Neural cell (in vitro differentiated cells): ENCODE results near the gene BAX. TPM values are rescaled to one million over a fixed set of nuclear protein-coding genes. Genes with fewer than 3 reads are reported as not detected.

Source experiments
- H2AFZ ChIP-seq: fragments of 200-600, 300-800 bp; sonication (generic), shearing (Covaris generic); 2 replicates; pipeline ENCODE4 v1.6.0; 2014; ENCODE audit warnings: low read depth, mild to moderate bottlenecking, antibody characterized with exemption, low read length, moderate library complexity
- H3F3A ChIP-seq: fragments of 200-600 bp; shearing (Covaris generic); 2 replicates; pipeline ENCODE4 v1.6.1; 2016; ENCODE audit warnings: mild to moderate bottlenecking, moderate library complexity, mixed read lengths, antibody characterized with exemption, low read length; ENCODE audit not compliant: insufficient read depth, poor library complexity, severe bottlenecking
- H3K27ac ChIP-seq: fragments of 200-600, 300-800 bp; sonication (generic), shearing (Covaris generic); 2 replicates; pipeline ENCODE4 v1.5.1; 2014; ENCODE audit warnings: mild to moderate bottlenecking, low read length, moderate library complexity
- H3K27me3 ChIP-seq: fragments of 300-800, 200-600 bp; sonication (generic), shearing (Covaris generic); 2 replicates; pipeline ENCODE4 v1.6.0; 2014; ENCODE audit warnings: mild to moderate bottlenecking, low read depth, low read length, moderate library complexity; ENCODE audit not compliant: insufficient read depth
- H3K36me3 ChIP-seq: fragments of 300-800, 200-600 bp; sonication (generic), shearing (Covaris generic); 2 replicates; pipeline ENCODE4 v1.5.1; 2014; ENCODE audit warnings: mild to moderate bottlenecking, antibody characterized with exemption, low read length, moderate library complexity; ENCODE audit not compliant: insufficient read depth
- H3K4me2 ChIP-seq: fragments of 300-800, 200-600 bp; sonication (generic), shearing (Covaris generic); 2 replicates; pipeline ENCODE4 v1.6.0; 2014; ENCODE audit warnings: mild to moderate bottlenecking, low read length
- H3K4me3 ChIP-seq: fragments of 300-800, 200-600 bp; sonication (generic), shearing (Covaris generic); 2 replicates; pipeline ENCODE4 v1.5.1; 2014; ENCODE audit warnings: mild to moderate bottlenecking, low read length, moderate library complexity
- H3K79me2 ChIP-seq: fragments of 200-600 bp; shearing (Covaris generic); replicated peaks from 2 replicates; pipeline ENCODE4 v1.6.0; 2014; ENCODE audit warnings: mild to moderate bottlenecking, low read length, moderate library complexity; ENCODE audit not compliant: insufficient read depth
- H3K9ac ChIP-seq: fragments of 300-800, 200-600 bp; sonication (generic), shearing (Covaris generic); 2 replicates; pipeline ENCODE4 v1.6.1; 2016; ENCODE audit warnings: mild to moderate bottlenecking, low read length, mixed read lengths
- H3K9me2 ChIP-seq: fragments of 200-600 bp; shearing (Covaris generic); 2 replicates; pipeline ENCODE4 v1.6.1; 2016; ENCODE audit warnings: mild to moderate bottlenecking, low read length, mixed read lengths; ENCODE audit not compliant: insufficient read depth
- H3K9me3 ChIP-seq: fragments of 200-600, 300-800 bp; sonication (generic), shearing (Covaris generic); 2 replicates; pipeline ENCODE4 v1.6.1; 2016; ENCODE audit warnings: mild to moderate bottlenecking, mixed run types, low read length, moderate library complexity, mixed read lengths
- H4K20me1 ChIP-seq: fragments of 200-600 bp; shearing (Covaris generic); 2 replicates; pipeline ENCODE4 v1.6.1; 2016; ENCODE audit warnings: mild to moderate bottlenecking, mixed run types; ENCODE audit not compliant: insufficient read depth
- CTCF ChIP-seq: fragments of 450-650 bp; IDR thresholded peaks from 2 replicates; pipeline ENCODE4 v1.5.1; 2014; ENCODE audit warnings: antibody characterized with exemption, mild to moderate bottlenecking, moderate library complexity; ENCODE audit not compliant: poor library complexity, severe bottlenecking
- EP300 ChIP-seq: fragments of 450-650 bp; conservative IDR thresholded peaks from 2 replicates; pipeline ENCODE4 v1.6.1; 2014; ENCODE audit warnings: antibody characterized with exemption, mild to moderate bottlenecking, moderate library complexity; ENCODE audit not compliant: poor library complexity, severe bottlenecking
- EZH2 ChIP-seq: fragments of 200-600, 300-800 bp; shearing (Covaris generic), sonication (generic); IDR thresholded peaks from 2 replicates; pipeline ENCODE4 v1.6.1; 2014; ENCODE audit warnings: antibody characterized with exemption, low read length, borderline replicate concordance, mild to moderate bottlenecking; ENCODE audit not compliant: insufficient read depth, poor library complexity, severe bottlenecking
- MXI1 ChIP-seq: fragments of 450-650 bp; conservative IDR thresholded peaks from 2 replicates; pipeline ENCODE4 v1.6.1; 2014; ENCODE audit warnings: antibody characterized with exemption, mild to moderate bottlenecking; ENCODE audit not compliant: poor library complexity, severe bottlenecking
- POLR2AphosphoS5 ChIP-seq: IDR thresholded peaks from 2 replicates; pipeline ENCODE4 v1.6.1; 2012
- RAD21 ChIP-seq: fragments of 450-650 bp; conservative IDR thresholded peaks from 2 replicates; pipeline ENCODE4 v1.6.1; 2014; ENCODE audit warnings: antibody characterized with exemption, mild to moderate bottlenecking, moderate library complexity
- REST ChIP-seq: IDR thresholded peaks from 2 replicates; pipeline ENCODE4 v1.6.1; 2012; ENCODE audit warnings: borderline replicate concordance
- SMC3 ChIP-seq: fragments of 450-650 bp; conservative IDR thresholded peaks from 2 replicates; pipeline ENCODE4 v1.6.1; 2014; ENCODE audit warnings: antibody characterized with exemption, mild to moderate bottlenecking, moderate library complexity; ENCODE audit not compliant: poor library complexity
- TAF1 ChIP-seq: IDR thresholded peaks from 2 replicates; pipeline ENCODE4 v1.6.1; 2012; ENCODE audit warnings: low read depth
- polyA plus RNA-seq: library from polyadenylated mRNA; depleted of rRNA; stranded (reverse); fragments of >200 nt; gene quantifications from 2 replicates; pipeline ENCODE4 v1.2.3, GENCODE V29; 2014

The BAX gene
- polyA plus RNA-seq, 1 donor from 2014 or later = 71.9 TPM

- Histone ChIP-seq H3K4me3 (no peak overlapping the region), H3F3A (no peaks in the 10 kb centered on the region), H3K9me2 (no peaks in the 10 kb centered on the region), H3K9me3 (no peaks in the 10 kb centered on the region), H3K79me2 (peaks cover 6% of the 10 kb centered on the region), H3K27me3 (no peaks in the 10 kb centered on the region), H3K4me2 (no peak overlapping the region), H3K36me3 (peaks cover 5% of the 10 kb centered on the region), H2AFZ (no peak overlapping the region), H4K20me1 (no peaks in the 10 kb centered on the region), H3K27ac (no peak overlapping the region), H3K9ac (no peak overlapping the region)
- no peak for TF ChIP-seq REST
- TF ChIP-seq TAF1 = no peak
- no peak for TF ChIP-seq EZH2
- TF ChIP-seq MXI1 = no peak
- no peak for TF ChIP-seq CTCF
- no peak for TF ChIP-seq SMC3
- no peak for TF ChIP-seq POLR2AphosphoS5
- TF ChIP-seq EP300 = no peak
- no peak for TF ChIP-seq RAD21
These were observed 14.1 kb downstream of the BAX start for GRCh38 chr19:48968813-48969218.

GRCh38 chr19:48969276-48970138, 14.8 kb downstream of the BAX start:
- no peaks in the 10 kb centered on the region for H3K27me3 ChIP-seq
- H3K79me2 ChIP-seq = peaks cover 6% of the 10 kb centered on the region
- H4K20me1 ChIP-seq = no peaks in the 10 kb centered on the region
- H3K36me3 ChIP-seq = peaks cover 5% of the 10 kb centered on the region
- no peak overlapping the region for H3K4me2 ChIP-seq
- TF ChIP-seq CTCF = no peak
- no peak for TF ChIP-seq SMC3
- no peak for TF ChIP-seq POLR2AphosphoS5
- no peak for TF ChIP-seq REST
- no peak for TF ChIP-seq EP300
- TF ChIP-seq RAD21 = no peak
- TF ChIP-seq EZH2 = no peak
- TF ChIP-seq TAF1 = no peak
- no peak for TF ChIP-seq MXI1
- H3K9ac ChIP-seq = no peak overlapping the region
- H3K27ac ChIP-seq = no peak overlapping the region
- H2AFZ ChIP-seq = no peak overlapping the region
- no peaks in the 10 kb centered on the region for H3K9me2 ChIP-seq
- no peak overlapping the region for H3K4me3 ChIP-seq
- no peaks in the 10 kb centered on the region for H3K9me3 ChIP-seq
- H3F3A ChIP-seq = no peaks in the 10 kb centered on the region
